ENCODE measurements around the gene RHOT2. TPM values are rescaled to one million over a fixed set of nuclear protein-coding genes. Genes with fewer than 3 reads are reported as not detected.

RHOT2 gene
- total RNA-seq, 1 donor from 2014 or later: 73.8 TPM

- no peak for DNase-seq (ENCODE audit: low read depth)
- H3K4me3 ChIP-seq (ENCODE audit: low read depth, low read length): no peak overlapping the region
- TF ChIP-seq, protein P1, sequence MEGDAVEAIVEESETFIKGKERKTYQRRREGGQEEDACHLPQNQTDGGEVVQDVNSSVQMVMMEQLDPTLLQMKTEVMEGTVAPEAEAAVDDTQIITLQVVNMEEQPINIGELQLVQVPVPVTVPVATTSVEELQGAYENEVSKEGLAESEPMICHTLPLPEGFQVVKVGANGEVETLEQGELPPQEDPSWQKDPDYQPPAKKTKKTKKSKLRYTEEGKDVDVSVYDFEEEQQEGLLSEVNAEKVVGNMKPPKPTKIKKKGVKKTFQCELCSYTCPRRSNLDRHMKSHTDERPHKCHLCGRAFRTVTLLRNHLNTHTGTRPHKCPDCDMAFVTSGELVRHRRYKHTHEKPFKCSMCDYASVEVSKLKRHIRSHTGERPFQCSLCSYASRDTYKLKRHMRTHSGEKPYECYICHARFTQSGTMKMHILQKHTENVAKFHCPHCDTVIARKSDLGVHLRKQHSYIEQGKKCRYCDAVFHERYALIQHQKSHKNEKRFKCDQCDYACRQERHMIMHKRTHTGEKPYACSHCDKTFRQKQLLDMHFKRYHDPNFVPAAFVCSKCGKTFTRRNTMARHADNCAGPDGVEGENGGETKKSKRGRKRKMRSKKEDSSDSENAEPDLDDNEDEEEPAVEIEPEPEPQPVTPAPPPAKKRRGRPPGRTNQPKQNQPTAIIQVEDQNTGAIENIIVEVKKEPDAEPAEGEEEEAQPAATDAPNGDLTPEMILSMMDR (conservative IDR thresholded peaks at IDR 0.05; ENCODE audit: low read depth, low read length): no peak
These were observed 38.6 kb upstream of the RHOT2 start for GRCh38 chr16:629185-629832.

DNA sequence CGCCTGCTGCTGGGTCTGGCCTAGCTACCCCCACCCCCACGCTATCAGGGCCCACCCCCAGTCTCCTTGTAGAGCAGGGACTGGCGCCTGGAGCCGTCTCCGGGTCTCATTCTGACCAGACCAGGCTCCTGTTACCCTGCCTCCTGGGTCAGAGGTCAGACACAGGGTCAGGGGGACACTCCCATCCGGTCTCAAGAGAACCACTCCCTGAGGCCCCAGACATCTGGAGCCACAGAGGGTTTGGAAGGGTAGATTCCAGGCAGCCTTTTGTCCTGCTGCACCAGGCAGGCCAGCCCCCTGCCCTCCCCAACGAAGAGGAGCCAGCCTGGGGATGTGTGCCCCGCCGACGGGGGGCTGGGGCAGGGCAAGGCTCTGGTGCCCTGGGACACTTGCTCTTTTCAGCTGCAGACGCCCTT, 38.1 kb upstream of the RHOT2 start:
- no peak overlapping the region for H3K4me3 ChIP-seq (ENCODE audit: low read depth, low read length)
- no peak for DNase-seq (ENCODE audit: low read depth)
- TF ChIP-seq, protein P1 (conservative IDR thresholded peaks at IDR 0.05; ENCODE audit: low read depth, low read length): no peak

DNA sequence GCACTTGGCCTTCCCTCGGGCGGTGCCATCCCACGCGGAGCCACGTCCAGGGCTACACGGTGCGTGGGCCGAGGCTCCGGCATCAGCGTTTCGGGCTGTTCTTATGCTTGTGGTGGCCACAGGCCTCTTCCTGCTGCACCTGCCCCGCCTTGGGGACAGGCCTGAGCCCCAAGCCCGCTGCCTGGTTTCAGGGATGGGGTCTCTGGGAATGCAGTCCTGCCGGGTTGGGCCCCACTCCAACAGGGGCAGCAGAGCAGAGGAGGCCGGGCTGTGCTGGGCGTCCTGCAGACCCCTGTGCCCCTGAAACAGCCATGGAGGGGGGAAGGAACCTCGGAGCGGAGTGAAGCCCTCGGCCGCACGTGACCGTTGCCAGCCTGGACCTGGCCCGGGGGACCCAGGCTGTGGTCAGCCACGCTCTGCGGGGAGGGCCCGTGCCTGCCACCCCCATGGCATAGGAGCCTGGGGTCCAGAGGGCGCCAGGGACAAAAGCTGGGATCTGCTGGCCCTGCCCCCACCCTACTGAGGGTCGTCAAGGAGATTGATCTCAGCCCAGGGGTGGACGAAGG, 37.6 kb upstream of the RHOT2 start:
- TF ChIP-seq, protein P1 (conservative IDR thresholded peaks at IDR 0.05; ENCODE audit: low read depth, low read length): no peak
- H3K4me3 ChIP-seq (ENCODE audit: low read depth, low read length): no peak overlapping the region
- no peak for DNase-seq (ENCODE audit: low read depth)

GRCh38 chr16:630815-631405, 37.0 kb upstream of the RHOT2 start, which contains the start of gene WFIKKN1:
Gene WFIKKN1, plus strand, starts transcription at chr16:630985. Its CDS starts 269 bp downstream, at chr16:631254.
- no peak within 1 kb of the TSS for H3K4me3 ChIP-seq (ENCODE audit: low read depth, low read length)
- TF ChIP-seq, protein P1 (conservative IDR thresholded peaks at IDR 0.05; ENCODE audit: low read depth, low read length): no peak
- DNase-seq (ENCODE audit: low read depth): no peak

DNA sequence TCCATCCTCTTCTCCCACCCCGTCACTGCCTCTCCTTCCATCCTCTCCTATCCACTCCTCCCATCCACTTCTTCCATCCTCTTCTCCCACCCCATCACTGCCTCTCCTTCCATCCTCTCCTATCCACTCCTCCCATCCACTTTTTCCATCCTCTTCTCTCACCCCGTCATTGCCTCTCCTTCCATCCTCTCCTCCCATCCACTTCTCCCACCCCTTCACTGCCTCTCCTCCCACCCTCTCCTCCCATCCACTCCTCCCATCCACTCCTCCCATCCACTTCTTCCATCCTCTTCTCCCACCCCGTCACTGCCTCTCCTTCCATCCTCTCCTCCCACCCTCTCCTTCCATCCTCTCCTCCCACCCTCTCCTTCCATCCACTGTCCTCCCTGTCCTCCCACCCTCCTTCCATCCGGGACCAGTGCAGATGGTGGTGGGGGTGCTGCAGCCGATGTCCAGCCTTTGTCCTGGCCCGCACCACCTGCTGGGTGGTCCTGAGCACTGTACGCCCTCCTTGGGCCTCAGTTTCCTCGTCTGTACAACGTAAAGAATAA, 36.0 kb upstream of the RHOT2 start:
- TF ChIP-seq, protein P1 (conservative IDR thresholded peaks at IDR 0.05; ENCODE audit: low read depth, low read length): no peak
- DNase-seq (ENCODE audit: low read depth): no peak
- no peak overlapping the region for H3K4me3 ChIP-seq (ENCODE audit: low read depth, low read length)

DNA sequence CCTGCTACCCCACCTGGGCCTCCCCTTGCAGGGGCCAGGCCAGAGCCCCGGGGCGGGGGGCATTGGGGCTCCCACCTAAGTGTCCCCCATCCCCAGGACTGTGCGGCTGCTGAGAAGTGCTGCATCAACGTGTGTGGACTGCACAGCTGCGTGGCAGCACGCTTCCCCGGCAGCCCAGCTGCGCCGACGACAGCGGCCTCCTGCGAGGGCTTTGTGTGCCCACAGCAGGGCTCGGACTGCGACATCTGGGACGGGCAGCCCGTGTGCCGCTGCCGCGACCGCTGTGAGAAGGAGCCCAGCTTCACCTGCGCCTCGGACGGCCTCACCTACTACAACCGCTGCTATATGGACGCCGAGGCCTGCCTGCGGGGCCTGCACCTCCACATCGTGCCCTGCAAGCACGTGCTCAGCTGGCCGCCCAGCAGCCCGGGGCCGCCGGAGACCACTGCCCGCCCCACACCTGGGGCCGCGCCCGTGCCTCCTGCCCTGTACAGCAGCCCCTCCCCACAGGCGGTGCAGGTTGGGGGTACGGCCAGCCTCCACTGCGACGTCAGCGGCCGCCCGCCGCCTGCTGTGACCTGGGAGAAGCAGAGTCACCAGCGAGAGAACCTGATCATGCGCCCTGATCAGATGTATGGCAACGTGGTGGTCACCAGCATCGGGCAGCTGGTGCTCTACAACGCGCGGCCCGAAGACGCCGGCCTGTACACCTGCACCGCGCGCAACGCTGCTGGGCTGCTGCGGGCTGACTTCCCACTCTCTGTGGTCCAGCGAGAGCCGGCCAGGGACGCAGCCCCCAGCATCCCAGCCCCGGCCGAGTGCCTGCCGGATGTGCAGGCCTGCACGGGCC, 35.2 kb upstream of the RHOT2 start:
- DNase-seq (ENCODE audit: low read depth): no peak
- TF ChIP-seq, protein P1 (conservative IDR thresholded peaks at IDR 0.05; ENCODE audit: low read depth, low read length): no peak
- no peak overlapping the region for H3K4me3 ChIP-seq (ENCODE audit: low read depth, low read length)

Measured in epithelial cell of proximal tubule (primary cell).